ENCODE results near the gene PIEZO2.

DNA sequence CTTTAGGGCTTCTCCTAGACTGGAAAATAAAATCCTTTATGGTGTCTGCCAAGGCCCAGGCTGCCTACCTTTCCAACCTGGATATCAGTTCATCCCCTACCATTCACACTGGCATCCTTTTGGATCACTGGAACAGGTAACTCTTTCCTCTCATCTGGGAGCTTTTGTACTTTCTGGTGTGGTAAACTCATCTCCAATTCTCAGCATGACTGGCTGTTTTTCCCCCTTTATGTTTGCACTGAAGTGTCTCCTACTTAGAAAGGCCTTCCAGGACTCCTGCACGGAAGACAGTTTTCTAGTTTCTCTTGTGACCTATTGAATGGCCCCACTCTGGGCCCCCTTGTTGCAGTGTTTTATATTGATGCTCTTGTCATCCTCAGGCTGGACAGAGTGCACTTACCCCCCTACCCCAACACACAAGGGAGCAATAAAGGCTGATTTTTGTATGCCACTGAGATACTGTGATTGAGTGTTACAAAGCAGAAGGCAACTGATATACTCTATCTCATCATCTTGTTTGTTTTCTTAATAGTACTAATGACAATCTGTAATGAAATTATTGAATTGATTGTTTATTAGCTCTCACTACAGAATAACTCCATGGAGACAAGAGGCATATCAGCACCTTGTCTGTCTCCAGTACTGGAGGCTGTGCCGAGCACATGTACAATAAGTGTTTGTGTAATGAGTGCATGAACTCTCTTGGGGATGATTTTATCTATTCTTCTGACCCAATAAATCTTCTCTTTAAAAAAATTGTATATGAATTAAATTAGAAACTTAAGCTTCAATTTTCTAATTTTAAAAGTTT lies 129.9 kb downstream of the PIEZO2 start:
- TF ChIP-seq CTCF (IDR thresholded peaks at IDR 0.05; ENCODE audit: low read depth, low read length, poor library complexity, severe bottlenecking) (no peak), EZH2phosphoT487 (IDR thresholded peaks at IDR 0.05; ENCODE audit: borderline replicate concordance, low read length) (no peak)

Measured in DOHH2 (cell line).